ENCODE data around the gene MAP2K5.

GRCh38 chr15:67578020-67578600, 35.6 kb downstream of the MAP2K5 start:
- TF ChIP-seq CEBPB (IDR thresholded peaks at IDR 0.05) = no peak
- no peak for TF ChIP-seq ESRRA (IDR thresholded peaks at IDR 0.05; ENCODE audit: borderline replicate concordance, low read length)
- no peak for TF ChIP-seq CTCF (IDR thresholded peaks at IDR 0.05)
- no peak for TF ChIP-seq HOXB5 (CRISPR knock-in tag; IDR thresholded peaks at IDR 0.05)
- TF ChIP-seq USF2 (IDR thresholded peaks at IDR 0.05) = no peak
- TF ChIP-seq RNF2 (IDR thresholded peaks at IDR 0.05; ENCODE audit: borderline replicate concordance, low read depth) = no peak
- no peak for TF ChIP-seq POLR2A (IDR thresholded peaks at IDR 0.05; ENCODE audit: low read length)
- TF ChIP-seq KDM5A (IDR thresholded peaks at IDR 0.05) = no peak
- TF ChIP-seq RCOR1 (IDR thresholded peaks at IDR 0.05; ENCODE audit: low read depth, low read length) = no peak
- no peak for TF ChIP-seq RAD21 (conservative IDR thresholded peaks at IDR 0.05 in 1 of 2, IDR thresholded peaks at IDR 0.05 in 1 of 2)
- no peak for TF ChIP-seq HDAC2 (IDR thresholded peaks at IDR 0.05)
